ENCODE data around the gene NRARP. TPM values are rescaled to one million over a fixed set of nuclear protein-coding genes. Genes with fewer than 3 reads are reported as not detected.

NRARP gene
- total RNA-seq, 1 experiment from 2014 or later = 22.2 TPM

DNA sequence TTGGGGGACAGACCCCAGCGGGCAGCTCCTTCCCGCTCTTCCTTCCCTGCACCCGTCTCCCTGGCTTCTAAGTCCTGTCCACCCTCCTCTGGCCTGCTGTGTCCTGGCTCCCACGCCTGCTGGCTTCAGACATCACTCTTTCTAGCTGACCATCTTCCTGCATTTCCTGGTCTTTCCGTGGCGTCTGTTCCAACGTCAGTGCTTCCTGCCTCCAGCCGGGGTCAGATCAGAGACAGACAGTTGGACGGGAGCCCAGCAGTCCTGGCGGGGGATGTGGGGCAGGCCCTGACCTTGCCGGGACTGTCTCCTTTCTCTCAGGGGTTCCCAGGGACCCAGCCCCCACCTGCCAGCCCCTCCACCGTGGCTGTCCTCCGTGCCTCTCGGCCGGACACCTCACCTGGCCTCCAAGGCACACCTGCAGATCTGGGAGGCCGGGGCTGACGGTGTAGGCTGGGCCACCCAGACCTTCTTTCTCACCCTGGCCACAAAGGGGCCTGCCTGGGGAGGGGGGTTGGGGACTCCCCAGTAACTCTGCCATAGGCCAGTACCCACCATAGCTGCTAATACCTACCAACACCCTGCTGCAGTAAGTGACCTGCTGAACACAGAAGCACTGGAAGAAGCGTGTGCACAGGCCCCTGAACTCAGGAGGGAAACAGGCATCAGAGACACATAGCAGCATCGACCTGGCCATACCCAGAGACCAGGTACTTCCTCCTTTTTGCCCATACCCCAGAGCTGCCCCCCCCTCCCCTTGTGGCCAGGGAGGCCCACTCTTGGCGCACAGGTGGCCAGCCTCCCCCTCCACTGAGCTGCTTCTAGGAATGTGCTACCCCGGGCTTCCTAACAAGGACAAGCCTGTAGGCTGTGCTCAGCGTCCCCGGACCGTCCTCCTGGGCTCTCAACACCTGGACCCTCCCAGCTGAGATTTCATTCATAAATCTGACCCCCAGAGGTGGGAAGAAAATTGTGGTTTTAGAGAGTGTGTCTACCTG, 5.1 kb downstream of the NRARP start:
- Histone ChIP-seq H3K4me2 (ENCODE audit: low read length) (peak overlapping the region; percentile 80), H3K27ac (ENCODE audit: low read depth, low read length) (peak overlapping the region; percentile 47; the same call in 1 of the 2 replicates), H3K9me3 (ENCODE audit: control insufficient read depth in 1 of 2, insufficient read depth in 1 of 2, low read depth in 1 of 2, low read length in 2 of 2) (no peaks in the 10 kb centered on the region), H3K9ac (ENCODE audit: low read length) (peak overlapping the region; percentile 46), H2AFZ (ENCODE audit: low read depth, low read length, poor library complexity, severe bottlenecking) (no peak overlapping the region), H3K36me3 (ENCODE audit: control insufficient read depth in 1 of 2, insufficient read depth in 2 of 2, low read length in 2 of 2) (no peaks in the 10 kb centered on the region), H3K79me2 (ENCODE audit: insufficient read depth, low read length) (peaks cover 17% of the 10 kb centered on the region), H3K9me2 (ENCODE audit: insufficient read depth) (no peaks in the 10 kb centered on the region), H4K20me1 (ENCODE audit: insufficient read depth) (peaks cover 2% of the 10 kb centered on the region; the same call in 1 of the 2 replicates), H3K4me3 (replicated peaks in 1 of 2; ENCODE audit: low read depth in 1 of 2, low read length in 2 of 2) (peak overlapping the region; percentile 42 to 51), H3K27me3 (ENCODE audit: insufficient read depth, low read length) (no peaks in the 10 kb centered on the region), H3K4me1 (ENCODE audit: control insufficient read depth in 1 of 2, insufficient read depth in 2 of 2, low read length in 2 of 2) (peaks cover 26 to 63% of the 10 kb centered on the region in 2 experiments)
- DNase-seq (ENCODE audit: low read depth, low spot score) (no peak), ATAC-seq (no peak)
- no TSS peak for BruUV-seq (replicated peaks)
- ChIA-PET RAD21 (ENCODE audit: low non-redundant PET in 1 of 2, low total read pairs in 2 of 2, uncharacterized antibody in 2 of 2, unreplicated experiment in 2 of 2) (no interaction called here), CTCF (no interaction called here), POLR2A (interaction anchor here (1.0 kb wide), 1 partner anchor 10 kb away, joined by 3 read pairs; no protein-coding TSS in a partner anchor)
- TF ChIP-seq, protein P1, sequence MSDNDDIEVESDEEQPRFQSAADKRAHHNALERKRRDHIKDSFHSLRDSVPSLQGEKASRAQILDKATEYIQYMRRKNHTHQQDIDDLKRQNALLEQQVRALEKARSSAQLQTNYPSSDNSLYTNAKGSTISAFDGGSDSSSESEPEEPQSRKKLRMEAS (IDR thresholded peaks at IDR 0.05) = no peak
- TF ChIP-seq CBX3 (IDR thresholded peaks at IDR 0.05; ENCODE audit: low read depth) = no peak
- peak; percentile 14 for TF ChIP-seq TCF7L2 (IDR thresholded peaks at IDR 0.05; ENCODE audit: borderline replicate concordance, extremely low read depth, insufficient read depth, insufficient read length)
- no peak for TF ChIP-seq YY1 (IDR thresholded peaks at IDR 0.05; ENCODE audit: extremely low read depth, insufficient replicate concordance, low read depth, low read length)
- TF ChIP-seq, protein P2, sequence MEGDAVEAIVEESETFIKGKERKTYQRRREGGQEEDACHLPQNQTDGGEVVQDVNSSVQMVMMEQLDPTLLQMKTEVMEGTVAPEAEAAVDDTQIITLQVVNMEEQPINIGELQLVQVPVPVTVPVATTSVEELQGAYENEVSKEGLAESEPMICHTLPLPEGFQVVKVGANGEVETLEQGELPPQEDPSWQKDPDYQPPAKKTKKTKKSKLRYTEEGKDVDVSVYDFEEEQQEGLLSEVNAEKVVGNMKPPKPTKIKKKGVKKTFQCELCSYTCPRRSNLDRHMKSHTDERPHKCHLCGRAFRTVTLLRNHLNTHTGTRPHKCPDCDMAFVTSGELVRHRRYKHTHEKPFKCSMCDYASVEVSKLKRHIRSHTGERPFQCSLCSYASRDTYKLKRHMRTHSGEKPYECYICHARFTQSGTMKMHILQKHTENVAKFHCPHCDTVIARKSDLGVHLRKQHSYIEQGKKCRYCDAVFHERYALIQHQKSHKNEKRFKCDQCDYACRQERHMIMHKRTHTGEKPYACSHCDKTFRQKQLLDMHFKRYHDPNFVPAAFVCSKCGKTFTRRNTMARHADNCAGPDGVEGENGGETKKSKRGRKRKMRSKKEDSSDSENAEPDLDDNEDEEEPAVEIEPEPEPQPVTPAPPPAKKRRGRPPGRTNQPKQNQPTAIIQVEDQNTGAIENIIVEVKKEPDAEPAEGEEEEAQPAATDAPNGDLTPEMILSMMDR (IDR thresholded peaks at IDR 0.05 in 2 of 3, conservative IDR thresholded peaks at IDR 0.05 in 1 of 3; ENCODE audit: borderline replicate concordance in 1 of 3, insufficient read depth in 1 of 3, low read depth in 2 of 3, low read length in 2 of 3) = no peak
- TF ChIP-seq RAD21 (IDR thresholded peaks at IDR 0.05; ENCODE audit: low read depth) = no peak
- intact Hi-C loops (cut with micrococcal nuclease) = no loop called here
